ENCODE measurements around the gene NEO1. TPM values are rescaled to one million over a fixed set of nuclear protein-coding genes. Genes with fewer than 3 reads are reported as not detected.

The NEO1 gene
- total and polyA plus RNA-seq, 2 of the 13 experiments (the other 11 are each of a cell fraction or from before 2014, with no cell fraction given) = 8.4 to 11.0 TPM

DNA sequence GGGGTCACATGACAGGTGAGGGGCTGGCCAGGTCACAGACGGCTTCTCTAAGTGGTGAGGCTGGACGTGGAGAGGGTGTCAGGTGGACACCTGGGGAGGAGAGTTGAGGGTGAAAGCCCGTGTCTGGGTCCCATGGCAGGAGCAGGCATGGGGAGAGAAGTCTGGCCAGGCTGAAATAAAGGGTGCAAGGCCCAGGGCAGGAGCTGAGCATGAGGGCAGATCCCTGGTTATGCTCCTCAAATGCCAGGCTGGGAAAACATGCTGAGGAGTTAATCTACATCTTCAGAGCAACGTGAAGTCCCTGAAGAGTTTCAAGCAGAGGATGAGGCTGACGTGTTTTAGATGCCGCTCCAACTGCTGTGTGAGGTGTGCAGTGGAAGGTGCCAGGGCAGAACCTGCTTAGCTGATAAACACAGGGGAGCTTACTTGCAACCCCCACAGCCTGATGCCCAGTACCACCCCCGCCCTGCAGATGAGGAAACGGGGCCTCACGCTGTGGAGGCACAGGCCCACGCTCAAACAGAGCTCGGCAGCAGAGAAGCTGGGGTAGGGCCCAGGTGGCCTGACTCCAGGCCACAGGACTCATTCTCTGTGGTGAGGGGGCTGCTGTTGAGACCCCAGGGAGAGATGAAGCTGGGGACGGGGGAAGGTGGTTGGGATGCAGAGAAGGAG lies 276.0 kb downstream of the NEO1 start (continued):
- TF ChIP-seq ZNF605 (CRISPR knock-in tag; IDR thresholded peaks at IDR 0.05) (no peak), ZNF883 (CRISPR knock-in tag; IDR thresholded peaks at IDR 0.05; ENCODE audit: not compliant biosample characterization) (no peak), ZNF788 (CRISPR knock-in tag; IDR thresholded peaks at IDR 0.05; ENCODE audit: borderline replicate concordance) (no peak), NFATC3 (CRISPR knock-in tag; IDR thresholded peaks at IDR 0.05) (no peak)

DNA sequence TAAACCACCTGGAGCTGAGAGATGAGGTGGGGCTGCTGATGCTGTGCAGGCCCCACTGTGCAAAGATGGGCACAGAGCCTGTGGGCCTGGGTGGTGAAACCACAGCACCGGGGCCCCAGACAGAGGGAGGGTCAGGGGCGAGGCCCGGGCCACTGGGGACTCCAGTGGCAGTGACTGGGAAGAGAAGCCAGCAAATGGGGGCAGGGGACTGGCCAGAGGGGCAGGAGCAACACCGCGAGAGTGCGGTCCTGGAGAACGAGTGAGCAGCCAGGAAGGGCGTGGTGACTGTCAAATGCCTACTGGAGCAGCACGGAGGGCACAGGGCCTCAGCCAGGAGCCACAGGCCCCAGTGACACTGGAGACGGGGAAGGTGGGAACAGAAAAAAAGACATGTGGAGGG lies 276.7 kb downstream of the NEO1 start:
- H3K27me3 ChIP-seq (ENCODE audit: control insufficient read depth in 1 of 2, insufficient read depth in 2 of 2, low read length in 2 of 2) = peaks cover 3 to 26% of the 10 kb centered on the region in 2 experiments; a peak in 4 of 5 replicates
- no peak for TF ChIP-seq ATF7 (IDR thresholded peaks at IDR 0.05)
- no peak for TF ChIP-seq ATF7 (CRISPR knock-in tag; IDR thresholded peaks at IDR 0.05)
- TF ChIP-seq TARDBP (CRISPR knock-in tag; IDR thresholded peaks at IDR 0.05) = no peak
- no peak for TF ChIP-seq TAF15 (IDR thresholded peaks at IDR 0.05; ENCODE audit: low read depth, low read length, poor library complexity, severe bottlenecking)
- no peak for TF ChIP-seq YEATS4 (CRISPR knock-in tag; IDR thresholded peaks at IDR 0.05; ENCODE audit: borderline replicate concordance)
- no peak for TF ChIP-seq ZNF136 (CRISPR knock-in tag; IDR thresholded peaks at IDR 0.05; ENCODE audit: low read depth)
- TF ChIP-seq ZNF468 (CRISPR knock-in tag; IDR thresholded peaks at IDR 0.05) = no peak
- no peak for TF ChIP-seq ZFX (CRISPR knock-in tag; IDR thresholded peaks at IDR 0.05; ENCODE audit: low read depth)
- no peak for TF ChIP-seq TEAD2 (CRISPR knock-in tag; IDR thresholded peaks at IDR 0.05)
- TF ChIP-seq ZNF777 (CRISPR knock-in tag; IDR thresholded peaks at IDR 0.05) = no peak
- TF ChIP-seq MTA1 (CRISPR knock-in tag; IDR thresholded peaks at IDR 0.05; ENCODE audit: borderline replicate concordance) = no peak
- TF ChIP-seq, protein P1, sequence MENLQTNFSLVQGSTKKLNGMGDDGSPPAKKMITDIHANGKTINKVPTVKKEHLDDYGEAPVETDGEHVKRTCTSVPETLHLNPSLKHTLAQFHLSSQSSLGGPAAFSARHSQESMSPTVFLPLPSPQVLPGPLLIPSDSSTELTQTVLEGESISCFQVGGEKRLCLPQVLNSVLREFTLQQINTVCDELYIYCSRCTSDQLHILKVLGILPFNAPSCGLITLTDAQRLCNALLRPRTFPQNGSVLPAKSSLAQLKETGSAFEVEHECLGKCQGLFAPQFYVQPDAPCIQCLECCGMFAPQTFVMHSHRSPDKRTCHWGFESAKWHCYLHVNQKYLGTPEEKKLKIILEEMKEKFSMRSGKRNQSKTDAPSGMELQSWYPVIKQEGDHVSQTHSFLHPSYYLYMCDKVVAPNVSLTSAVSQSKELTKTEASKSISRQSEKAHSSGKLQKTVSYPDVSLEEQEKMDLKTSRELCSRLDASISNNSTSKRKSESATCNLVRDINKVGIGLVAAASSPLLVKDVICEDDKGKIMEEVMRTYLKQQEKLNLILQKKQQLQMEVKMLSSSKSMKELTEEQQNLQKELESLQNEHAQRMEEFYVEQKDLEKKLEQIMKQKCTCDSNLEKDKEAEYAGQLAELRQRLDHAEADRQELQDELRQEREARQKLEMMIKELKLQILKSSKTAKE (CRISPR knock-in tag; IDR thresholded peaks at IDR 0.05; ENCODE audit: borderline replicate concordance) = no peak
- TF ChIP-seq ISX (CRISPR knock-in tag; conservative IDR thresholded peaks at IDR 0.05) = no peak
- no peak for TF ChIP-seq TIGD3 (CRISPR knock-in tag; IDR thresholded peaks at IDR 0.05; ENCODE audit: borderline replicate concordance)
- no peak for TF ChIP-seq BRD4 (CRISPR knock-in tag; IDR thresholded peaks at IDR 0.05)
- TF ChIP-seq ZNF790 (CRISPR knock-in tag; IDR thresholded peaks at IDR 0.05; ENCODE audit: borderline replicate concordance) = no peak
- H4K20me1 ChIP-seq (ENCODE audit: insufficient read depth, low read length) = no peaks in the 10 kb centered on the region
- H3K9ac ChIP-seq (ENCODE audit: insufficient read depth, low read depth, low read length) = no peak overlapping the region
- DNase-seq (ENCODE audit: low spot score) (no peak), ATAC-seq (no peak), FAIRE-seq (no peak)
- WGBS (ENCODE audit: low lambda C conversion rate) = 40% methylated on average over 10 of the region's 10 CpGs
- intact Hi-C loops (cut with micrococcal nuclease; ENCODE audit: unreplicated experiment) = no loop called here
- no peaks in the 10 kb centered on the region for H3K4me1 ChIP-seq (ENCODE audit: insufficient read depth, low read length)
- BruUV-seq (replicated peaks) = no TSS peak
- in situ Hi-C loops (cut with HindIII; ENCODE audit: extremely low pct_ligation_motif_present, low pct_unique_long_range_greater_than_20kb) = no loop called here
- H3K4me2 ChIP-seq (ENCODE audit: low read depth, low read length) = no peak overlapping the region
- CTCF ChIA-PET (ENCODE audit: low intra/inter-chr PET ratio, low total read pairs) = no interaction called here
- no peaks in the 10 kb centered on the region for H3K9me3 ChIP-seq (ENCODE audit: low read length)
- no peak overlapping the region for H3K4me3 ChIP-seq (replicated peaks in 1 of 3; ENCODE audit: insufficient read depth in 1 of 3, low read depth in 2 of 3, low read length in 3 of 3)
- H3K27ac ChIP-seq (ENCODE audit: extremely low read length, insufficient read depth, low read length) = no peak overlapping the region
- POLR2A ChIA-PET = no interaction called here
- no peaks in the 10 kb centered on the region for H3K79me2 ChIP-seq (ENCODE audit: insufficient read depth, low read length)
- no peak overlapping the region for H2AFZ ChIP-seq (ENCODE audit: low read length)
- H3K36me3 ChIP-seq (replicated peaks in 1 of 2; ENCODE audit: control insufficient read depth in 1 of 2, insufficient read depth in 2 of 2, low read length in 2 of 2) = no peaks in the 10 kb centered on the region
